HL-60 (cell line): ENCODE results near the gene OR8B12.
"Not testable (repeated sequence)": the region's sequence is repeated elsewhere in the genome, so short reads cannot be mapped to it uniquely, and the experiment has no call there.

ENCODE experiments used
- DNase-seq, 2 experiments: peaks; one replicate each; pipeline ENCODE4 v3.0.0-alpha.2; 2010 to 2020; ENCODE audit warnings: low read depth in 1 of 2, low spot score in 1 of 2
- H3K27ac ChIP-seq: fragments of 250-450 bp; sonication (Bioruptor Pico); replicated peaks from 2 replicates; pipeline ENCODE4 v1.5.1; 2020; ENCODE audit warnings: mild to moderate bottlenecking, moderate library complexity
- H3K27me3 ChIP-seq: fragments of 250-450 bp; sonication (Bioruptor Pico); 2 replicates; pipeline ENCODE4 v1.5.1; 2021; ENCODE audit warnings: mild to moderate bottlenecking, moderate library complexity; ENCODE audit not compliant: insufficient read depth, poor library complexity, severe bottlenecking
- H3K4me3 ChIP-seq: replicated peaks from 2 replicates; pipeline ENCODE4 v1.5.1; 2011; ENCODE audit warnings: mild to moderate bottlenecking, control low read depth, low read length; ENCODE audit not compliant: insufficient read depth
- GABPA ChIP-seq: IDR thresholded peaks from 2 replicates; pipeline ENCODE4 v1.6.1; 2012; ENCODE audit warnings: low read depth
- POLR2AphosphoS5 ChIP-seq: IDR thresholded peaks from 2 replicates; pipeline ENCODE4 v1.6.1; 2012; ENCODE audit warnings: low read depth
- SPI1 ChIP-seq: IDR thresholded peaks from 2 replicates; pipeline ENCODE4 v1.6.1; 2012; ENCODE audit warnings: low read depth, mild to moderate bottlenecking, borderline replicate concordance
- TF ChIP-seq, protein P1 (sequence below): IDR thresholded peaks from one replicate; pipeline ENCODE4 v1.5.1; 2011; ENCODE audit warnings: low read length, control low read depth, inconsistent platforms; ENCODE audit not compliant: insufficient read depth
- TF ChIP-seq, protein P2 (sequence below): IDR thresholded peaks from 2 replicates; pipeline ENCODE4 v1.6.1; 2012; ENCODE audit warnings: low read depth; ENCODE audit not compliant: insufficient replicate concordance

OR8B12 gene

DNA sequence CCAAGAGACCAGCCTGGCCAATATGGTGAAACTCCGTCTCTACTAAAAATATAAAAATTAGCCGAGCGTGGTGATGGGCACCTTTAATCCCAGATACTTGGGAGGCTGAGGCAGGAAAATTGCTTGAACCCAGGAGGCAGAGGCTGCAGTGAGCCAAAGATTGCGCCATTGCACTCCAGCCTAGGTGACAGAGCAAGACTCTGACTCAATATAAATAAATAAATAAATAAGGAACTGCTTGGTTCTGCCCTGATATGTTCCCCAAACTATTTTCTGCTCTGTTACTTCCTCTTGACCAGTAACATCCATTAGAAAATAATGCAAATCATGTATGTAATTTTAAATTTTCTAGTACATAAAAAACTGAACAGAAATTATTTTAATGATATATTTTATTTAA lies 28.8 kb downstream of the OR8B12 start:
- not testable (repeated sequence) for DNase-seq, H3K27ac ChIP-seq, H3K27me3 ChIP-seq, H3K4me3 ChIP-seq
- 0 out of 2 replicates have a peak, but pooled peaks have one; percentile 4 for TF ChIP-seq SPI1

DNA sequence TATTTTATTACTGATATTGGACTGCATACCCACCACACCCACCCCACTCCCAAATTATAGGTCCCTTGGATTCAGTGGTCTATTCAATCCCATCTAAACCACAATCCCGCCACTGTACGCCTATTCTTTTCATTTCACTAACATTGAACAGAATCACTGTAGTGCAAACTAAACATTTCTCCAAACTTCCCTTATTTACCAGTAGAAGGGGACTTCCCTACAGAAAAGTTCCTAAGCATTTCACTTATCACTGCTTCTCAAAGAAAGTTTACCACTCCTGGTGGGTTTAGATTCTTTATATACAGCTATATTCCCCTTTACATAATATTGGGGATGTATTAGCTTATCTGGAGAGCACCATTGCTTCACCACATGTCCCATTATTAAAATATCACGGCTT lies 29.3 kb downstream of the OR8B12 start:
- H3K27me3 ChIP-seq: no peaks in the 10 kb centered on the region
- no peak overlapping the region for H3K27ac ChIP-seq
- H3K4me3 ChIP-seq: no peak overlapping the region
- DNase-seq: no peak
- TF ChIP-seq POLR2AphosphoS5: no peak
- TF ChIP-seq SPI1: no peak
- TF ChIP-seq GABPA: no peak
- TF ChIP-seq, protein P1, sequence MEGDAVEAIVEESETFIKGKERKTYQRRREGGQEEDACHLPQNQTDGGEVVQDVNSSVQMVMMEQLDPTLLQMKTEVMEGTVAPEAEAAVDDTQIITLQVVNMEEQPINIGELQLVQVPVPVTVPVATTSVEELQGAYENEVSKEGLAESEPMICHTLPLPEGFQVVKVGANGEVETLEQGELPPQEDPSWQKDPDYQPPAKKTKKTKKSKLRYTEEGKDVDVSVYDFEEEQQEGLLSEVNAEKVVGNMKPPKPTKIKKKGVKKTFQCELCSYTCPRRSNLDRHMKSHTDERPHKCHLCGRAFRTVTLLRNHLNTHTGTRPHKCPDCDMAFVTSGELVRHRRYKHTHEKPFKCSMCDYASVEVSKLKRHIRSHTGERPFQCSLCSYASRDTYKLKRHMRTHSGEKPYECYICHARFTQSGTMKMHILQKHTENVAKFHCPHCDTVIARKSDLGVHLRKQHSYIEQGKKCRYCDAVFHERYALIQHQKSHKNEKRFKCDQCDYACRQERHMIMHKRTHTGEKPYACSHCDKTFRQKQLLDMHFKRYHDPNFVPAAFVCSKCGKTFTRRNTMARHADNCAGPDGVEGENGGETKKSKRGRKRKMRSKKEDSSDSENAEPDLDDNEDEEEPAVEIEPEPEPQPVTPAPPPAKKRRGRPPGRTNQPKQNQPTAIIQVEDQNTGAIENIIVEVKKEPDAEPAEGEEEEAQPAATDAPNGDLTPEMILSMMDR: no peak
- TF ChIP-seq, protein P2, sequence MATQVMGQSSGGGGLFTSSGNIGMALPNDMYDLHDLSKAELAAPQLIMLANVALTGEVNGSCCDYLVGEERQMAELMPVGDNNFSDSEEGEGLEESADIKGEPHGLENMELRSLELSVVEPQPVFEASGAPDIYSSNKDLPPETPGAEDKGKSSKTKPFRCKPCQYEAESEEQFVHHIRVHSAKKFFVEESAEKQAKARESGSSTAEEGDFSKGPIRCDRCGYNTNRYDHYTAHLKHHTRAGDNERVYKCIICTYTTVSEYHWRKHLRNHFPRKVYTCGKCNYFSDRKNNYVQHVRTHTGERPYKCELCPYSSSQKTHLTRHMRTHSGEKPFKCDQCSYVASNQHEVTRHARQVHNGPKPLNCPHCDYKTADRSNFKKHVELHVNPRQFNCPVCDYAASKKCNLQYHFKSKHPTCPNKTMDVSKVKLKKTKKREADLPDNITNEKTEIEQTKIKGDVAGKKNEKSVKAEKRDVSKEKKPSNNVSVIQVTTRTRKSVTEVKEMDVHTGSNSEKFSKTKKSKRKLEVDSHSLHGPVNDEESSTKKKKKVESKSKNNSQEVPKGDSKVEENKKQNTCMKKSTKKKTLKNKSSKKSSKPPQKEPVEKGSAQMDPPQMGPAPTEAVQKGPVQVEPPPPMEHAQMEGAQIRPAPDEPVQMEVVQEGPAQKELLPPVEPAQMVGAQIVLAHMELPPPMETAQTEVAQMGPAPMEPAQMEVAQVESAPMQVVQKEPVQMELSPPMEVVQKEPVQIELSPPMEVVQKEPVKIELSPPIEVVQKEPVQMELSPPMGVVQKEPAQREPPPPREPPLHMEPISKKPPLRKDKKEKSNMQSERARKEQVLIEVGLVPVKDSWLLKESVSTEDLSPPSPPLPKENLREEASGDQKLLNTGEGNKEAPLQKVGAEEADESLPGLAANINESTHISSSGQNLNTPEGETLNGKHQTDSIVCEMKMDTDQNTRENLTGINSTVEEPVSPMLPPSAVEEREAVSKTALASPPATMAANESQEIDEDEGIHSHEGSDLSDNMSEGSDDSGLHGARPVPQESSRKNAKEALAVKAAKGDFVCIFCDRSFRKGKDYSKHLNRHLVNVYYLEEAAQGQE: no peak

DNA sequence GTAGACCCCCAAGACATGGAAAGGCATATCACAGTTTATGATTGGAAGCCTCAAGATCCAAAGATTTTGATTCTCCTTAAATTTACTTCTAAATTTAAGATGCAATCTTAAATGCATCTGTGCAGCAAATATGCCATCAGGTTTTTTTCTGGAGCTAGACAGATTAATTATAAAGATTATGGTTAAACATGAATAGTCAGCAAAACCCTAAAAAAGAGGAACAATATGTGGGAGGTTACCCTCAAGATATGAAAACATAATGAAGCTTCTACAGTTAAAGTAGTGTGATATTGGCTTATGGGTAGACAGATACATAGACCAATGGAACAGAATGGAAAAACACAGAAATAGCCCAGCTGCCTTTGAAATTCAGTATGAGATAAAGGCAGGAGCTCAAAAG lies 31.7 kb downstream of the OR8B12 start:
- H3K27ac ChIP-seq: no peak overlapping the region
- TF ChIP-seq, protein P1: no peak
- TF ChIP-seq, protein P2: no peak
- TF ChIP-seq SPI1 (no peak), POLR2AphosphoS5 (no peak), GABPA (no peak)
- no peaks in the 10 kb centered on the region for H3K27me3 ChIP-seq
- no peak for DNase-seq
- H3K4me3 ChIP-seq: no peak overlapping the region

DNA sequence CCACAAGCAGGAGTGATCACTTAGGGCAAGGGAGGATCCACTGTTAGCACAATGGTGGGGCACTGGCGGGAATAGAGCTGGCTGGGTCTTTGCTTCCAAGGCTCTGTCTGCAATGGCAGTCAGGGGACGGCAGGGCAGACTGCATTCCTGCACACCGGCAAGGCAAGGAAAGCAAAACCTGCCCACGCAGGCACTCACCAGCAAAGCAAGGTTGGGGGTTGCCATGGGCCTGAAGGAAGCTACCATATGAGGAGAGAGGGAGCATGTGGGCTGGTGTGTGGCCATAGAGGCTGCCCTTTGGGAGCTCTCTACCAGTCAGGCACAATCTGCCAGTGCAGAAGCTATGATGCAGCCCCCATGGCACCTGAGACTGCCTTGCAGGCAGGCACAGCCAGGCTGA lies 33.2 kb downstream of the OR8B12 start:
- H3K4me3 ChIP-seq: no peak overlapping the region
- no peaks in the 10 kb centered on the region for H3K27me3 ChIP-seq
- TF ChIP-seq, protein P2: no peak
- TF ChIP-seq, protein P1: no peak
- TF ChIP-seq SPI1: no peak
- no peak for TF ChIP-seq GABPA
- TF ChIP-seq POLR2AphosphoS5: no peak
- DNase-seq: no peak
- no peak overlapping the region for H3K27ac ChIP-seq
